Measurements from ENCODE around the gene DNAJC10.

DNA sequence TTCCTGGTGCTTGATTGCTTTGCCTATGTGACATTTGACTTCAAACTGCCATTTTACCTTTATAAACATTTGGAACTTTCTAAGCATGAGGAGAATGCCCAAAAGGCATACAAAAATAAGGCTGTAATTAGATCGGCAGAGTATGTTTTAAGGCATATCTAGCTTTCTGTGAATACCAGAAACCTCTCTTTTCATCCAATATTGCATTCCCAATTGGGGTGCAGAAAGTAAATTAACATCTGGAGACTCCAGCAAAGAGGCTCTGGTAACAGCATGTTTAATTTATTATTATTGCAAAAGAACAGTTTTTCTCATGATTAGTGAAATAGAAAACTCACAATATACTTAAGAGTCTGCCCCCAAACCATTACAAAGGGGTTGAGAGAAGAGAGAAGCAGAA is 118.2 kb downstream of the DNAJC10 start:
- TF ChIP-seq, protein P1, sequence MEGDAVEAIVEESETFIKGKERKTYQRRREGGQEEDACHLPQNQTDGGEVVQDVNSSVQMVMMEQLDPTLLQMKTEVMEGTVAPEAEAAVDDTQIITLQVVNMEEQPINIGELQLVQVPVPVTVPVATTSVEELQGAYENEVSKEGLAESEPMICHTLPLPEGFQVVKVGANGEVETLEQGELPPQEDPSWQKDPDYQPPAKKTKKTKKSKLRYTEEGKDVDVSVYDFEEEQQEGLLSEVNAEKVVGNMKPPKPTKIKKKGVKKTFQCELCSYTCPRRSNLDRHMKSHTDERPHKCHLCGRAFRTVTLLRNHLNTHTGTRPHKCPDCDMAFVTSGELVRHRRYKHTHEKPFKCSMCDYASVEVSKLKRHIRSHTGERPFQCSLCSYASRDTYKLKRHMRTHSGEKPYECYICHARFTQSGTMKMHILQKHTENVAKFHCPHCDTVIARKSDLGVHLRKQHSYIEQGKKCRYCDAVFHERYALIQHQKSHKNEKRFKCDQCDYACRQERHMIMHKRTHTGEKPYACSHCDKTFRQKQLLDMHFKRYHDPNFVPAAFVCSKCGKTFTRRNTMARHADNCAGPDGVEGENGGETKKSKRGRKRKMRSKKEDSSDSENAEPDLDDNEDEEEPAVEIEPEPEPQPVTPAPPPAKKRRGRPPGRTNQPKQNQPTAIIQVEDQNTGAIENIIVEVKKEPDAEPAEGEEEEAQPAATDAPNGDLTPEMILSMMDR (IDR thresholded peaks at IDR 0.05; ENCODE audit: low read length): no peak
- TF ChIP-seq EZH2 (IDR thresholded peaks at IDR 0.05; ENCODE audit: borderline replicate concordance, low read length): no peak

All from OCI-LY1 (cell line).